Measurements from ENCODE around the gene SLC9A5. TPM values are rescaled to one million over a fixed set of nuclear protein-coding genes. Genes with fewer than 3 reads are reported as not detected.

Gene SLC9A5
- total RNA-seq, 4 donors from 2014 or later: 0.37 to 1.2 (median 0.72) TPM

DNA sequence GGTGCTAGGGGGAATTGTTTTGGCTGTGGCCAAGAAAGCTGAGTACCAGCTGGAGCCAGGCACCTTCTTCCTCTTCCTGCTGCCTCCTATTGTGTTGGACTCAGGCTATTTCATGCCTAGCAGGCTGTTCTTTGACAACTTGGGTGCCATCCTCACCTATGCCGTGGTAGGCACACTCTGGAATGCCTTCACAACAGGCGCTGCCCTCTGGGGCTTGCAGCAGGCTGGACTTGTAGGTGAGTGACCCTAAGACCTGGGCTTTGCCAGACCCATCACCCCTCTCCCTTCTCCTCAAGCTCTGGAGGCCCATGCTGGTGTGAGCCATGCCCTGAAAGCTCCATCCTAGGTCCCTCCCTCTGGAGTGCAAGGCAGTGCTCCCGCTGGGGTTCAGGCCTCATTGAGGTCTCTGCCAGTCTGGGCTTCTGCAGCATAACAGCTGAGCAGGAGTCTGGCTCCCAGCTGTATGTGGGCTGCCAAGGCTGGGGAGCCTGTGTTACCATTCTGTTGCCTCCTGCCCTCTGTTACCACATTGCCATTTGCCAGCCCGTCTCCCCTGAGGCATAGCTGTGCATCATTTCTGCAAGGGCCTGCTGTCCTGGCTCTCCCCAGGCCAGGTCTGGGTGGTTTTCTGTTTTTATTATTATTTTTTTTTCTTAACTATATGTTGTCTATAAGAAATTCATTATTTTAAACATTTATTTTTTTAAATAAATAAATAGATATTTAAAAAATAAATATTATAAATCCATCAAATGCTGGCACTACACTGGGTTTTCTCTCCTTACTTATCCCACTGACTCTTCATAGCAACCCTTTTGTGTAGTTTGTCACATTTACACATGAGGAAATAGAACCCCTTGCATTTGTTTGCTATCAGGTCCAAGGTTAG, 4.1 kb downstream of the SLC9A5 start:
- no peak for DNase-seq (ENCODE audit: low spot score)
- TF ChIP-seq, protein P1, sequence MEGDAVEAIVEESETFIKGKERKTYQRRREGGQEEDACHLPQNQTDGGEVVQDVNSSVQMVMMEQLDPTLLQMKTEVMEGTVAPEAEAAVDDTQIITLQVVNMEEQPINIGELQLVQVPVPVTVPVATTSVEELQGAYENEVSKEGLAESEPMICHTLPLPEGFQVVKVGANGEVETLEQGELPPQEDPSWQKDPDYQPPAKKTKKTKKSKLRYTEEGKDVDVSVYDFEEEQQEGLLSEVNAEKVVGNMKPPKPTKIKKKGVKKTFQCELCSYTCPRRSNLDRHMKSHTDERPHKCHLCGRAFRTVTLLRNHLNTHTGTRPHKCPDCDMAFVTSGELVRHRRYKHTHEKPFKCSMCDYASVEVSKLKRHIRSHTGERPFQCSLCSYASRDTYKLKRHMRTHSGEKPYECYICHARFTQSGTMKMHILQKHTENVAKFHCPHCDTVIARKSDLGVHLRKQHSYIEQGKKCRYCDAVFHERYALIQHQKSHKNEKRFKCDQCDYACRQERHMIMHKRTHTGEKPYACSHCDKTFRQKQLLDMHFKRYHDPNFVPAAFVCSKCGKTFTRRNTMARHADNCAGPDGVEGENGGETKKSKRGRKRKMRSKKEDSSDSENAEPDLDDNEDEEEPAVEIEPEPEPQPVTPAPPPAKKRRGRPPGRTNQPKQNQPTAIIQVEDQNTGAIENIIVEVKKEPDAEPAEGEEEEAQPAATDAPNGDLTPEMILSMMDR (IDR thresholded peaks at IDR 0.05): no peak
- ATAC-seq (ENCODE audit: low FRiP score): no peak

- DNase-seq (ENCODE audit: low spot score): no peak
- ATAC-seq (ENCODE audit: low FRiP score): no peak
- TF ChIP-seq, protein P1 (IDR thresholded peaks at IDR 0.05): no peak
These were observed 6.2 kb downstream of the SLC9A5 start for GRCh38 chr16:67254801-67255552.

DNA sequence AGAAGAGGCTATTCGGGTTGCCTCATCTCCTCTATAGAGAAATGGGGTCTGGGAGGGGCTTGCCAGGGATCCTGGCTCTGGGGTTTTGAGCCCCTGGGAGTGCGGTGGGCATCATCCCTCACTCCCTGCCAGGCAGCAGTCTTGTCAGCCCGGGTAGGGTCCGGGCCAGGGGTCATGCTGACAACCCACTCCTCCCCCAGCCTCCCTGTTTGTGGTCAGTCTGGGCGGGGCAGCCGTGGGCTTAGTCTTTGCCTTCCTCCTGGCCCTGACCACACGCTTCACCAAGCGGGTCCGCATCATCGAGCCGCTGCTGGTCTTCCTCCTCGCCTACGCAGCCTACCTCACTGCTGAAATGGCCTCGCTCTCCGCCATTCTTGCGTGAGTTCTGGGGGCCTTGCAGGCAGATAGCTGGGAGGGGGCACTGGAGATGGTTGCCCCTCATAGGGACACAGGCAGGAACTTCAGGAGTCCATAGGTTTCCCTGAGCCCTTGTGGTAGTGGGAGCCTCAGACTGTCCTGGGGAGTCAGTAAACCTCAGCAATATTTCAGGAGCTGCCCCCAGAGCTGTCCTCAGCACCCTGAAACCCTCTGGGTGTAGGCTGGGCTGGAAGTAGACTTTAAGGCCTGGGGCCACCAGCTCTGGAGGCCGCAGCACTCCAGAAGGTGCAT, 6.9 kb downstream of the SLC9A5 start:
- ATAC-seq (ENCODE audit: low FRiP score): no peak
- TF ChIP-seq, protein P1 (IDR thresholded peaks at IDR 0.05): no peak
- no peak for DNase-seq (ENCODE audit: low spot score)

DNA sequence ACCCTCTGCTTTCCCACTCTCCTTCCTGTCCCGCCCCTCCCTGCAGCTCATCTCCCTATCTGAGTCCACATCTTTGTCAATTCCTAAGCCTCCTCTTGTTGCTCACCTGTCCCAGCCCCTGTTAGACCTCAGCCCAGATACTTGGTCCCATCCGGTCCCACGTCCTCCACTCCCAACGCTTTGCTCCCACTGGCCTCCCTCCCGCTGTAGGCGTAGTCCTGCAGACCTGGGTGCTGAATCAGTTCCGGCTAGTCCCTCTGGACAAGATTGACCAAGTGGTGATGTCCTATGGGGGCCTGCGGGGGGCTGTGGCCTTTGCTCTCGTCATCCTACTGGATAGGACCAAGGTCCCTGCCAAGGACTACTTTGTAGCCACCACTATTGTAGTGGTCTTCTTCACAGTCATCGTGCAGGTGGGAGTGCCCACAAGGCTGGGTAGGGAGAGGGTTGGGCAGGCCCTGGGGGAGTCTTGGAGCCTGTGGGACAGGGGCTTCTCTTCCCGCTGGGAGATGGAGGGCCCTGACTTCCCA, 8.0 kb downstream of the SLC9A5 start:
- ATAC-seq (ENCODE audit: low FRiP score) (no peak), DNase-seq (ENCODE audit: low spot score) (no peak)
- TF ChIP-seq, protein P1 (IDR thresholded peaks at IDR 0.05): no peak

DNA sequence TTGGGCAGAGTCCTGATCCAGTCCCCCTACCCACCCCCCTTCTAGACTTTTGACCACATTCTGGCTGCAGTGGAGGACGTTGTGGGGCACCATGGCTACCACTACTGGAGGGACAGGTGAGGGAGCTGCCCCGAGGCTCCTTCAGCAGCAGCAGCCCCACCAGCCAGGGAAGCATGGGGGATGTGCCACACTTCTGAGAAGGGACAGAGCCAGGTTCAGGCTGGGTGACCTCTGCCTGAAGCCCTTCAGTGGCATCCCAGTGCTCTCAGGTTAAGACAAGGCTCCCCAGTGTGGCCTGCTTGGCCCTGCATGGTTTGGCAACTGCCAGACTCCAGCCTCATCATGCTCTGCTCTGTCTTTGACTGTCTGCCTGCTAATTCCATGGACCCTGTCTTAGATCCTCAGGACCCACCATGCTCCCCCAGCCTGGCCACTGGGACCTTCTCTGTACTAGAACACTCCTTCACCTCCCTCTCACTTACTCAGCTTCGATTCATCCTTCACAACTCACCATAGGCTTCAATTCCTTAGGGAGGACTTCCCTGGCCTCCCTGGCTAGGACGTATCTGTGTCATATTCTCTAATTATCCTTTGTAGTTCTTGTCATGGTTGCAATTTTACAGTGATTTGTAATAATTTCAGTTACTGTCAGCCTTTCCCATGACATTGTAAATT, 8.8 kb downstream of the SLC9A5 start:
- TF ChIP-seq, protein P1 (IDR thresholded peaks at IDR 0.05): no peak
- ATAC-seq (ENCODE audit: low FRiP score) (no peak), DNase-seq (ENCODE audit: low spot score) (no peak)

DNA sequence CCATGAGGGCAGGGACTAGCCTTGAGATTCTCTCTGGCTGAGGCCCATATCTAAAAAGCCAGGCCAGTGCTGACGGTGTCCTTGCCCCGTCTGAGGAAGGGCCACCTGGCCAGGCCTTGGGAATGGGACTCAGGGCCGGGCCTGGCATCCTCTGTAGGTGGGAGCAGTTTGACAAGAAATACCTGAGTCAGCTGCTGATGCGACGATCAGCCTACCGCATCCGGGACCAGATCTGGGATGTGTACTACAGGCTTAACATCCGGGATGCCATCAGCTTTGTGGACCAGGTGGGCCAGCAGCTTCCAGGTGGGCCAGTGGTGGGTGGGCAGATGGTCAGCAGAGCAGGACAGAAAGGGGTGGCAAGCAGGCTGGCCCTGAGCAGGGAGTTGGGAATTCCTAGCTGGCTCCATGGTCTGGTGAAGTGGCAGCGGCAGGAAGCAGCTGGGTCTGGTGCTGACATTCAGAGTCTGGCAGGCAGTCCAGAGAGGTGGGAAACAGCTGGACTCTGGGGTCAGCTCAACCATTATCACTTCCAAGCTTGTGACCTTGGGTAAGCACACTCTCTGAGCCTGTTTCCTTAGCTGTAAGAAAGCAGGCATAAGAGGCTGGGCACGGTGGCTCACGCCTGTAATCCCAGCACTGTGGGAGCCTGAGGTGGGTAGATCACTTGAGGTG, 9.5 kb downstream of the SLC9A5 start:
- TF ChIP-seq, protein P1 (IDR thresholded peaks at IDR 0.05): no peak
- DNase-seq (ENCODE audit: low spot score) (no peak), ATAC-seq (ENCODE audit: low FRiP score) (no peak)
